NCI-H187 (cell line): ENCODE results near the gene ATRIP.

Experiments used
- DNase-seq, 2 experiments: peaks; one replicate each; lab custom pipeline; 2025; lab: John Stamatoyannopoulos, UW

Gene ATRIP

DNA sequence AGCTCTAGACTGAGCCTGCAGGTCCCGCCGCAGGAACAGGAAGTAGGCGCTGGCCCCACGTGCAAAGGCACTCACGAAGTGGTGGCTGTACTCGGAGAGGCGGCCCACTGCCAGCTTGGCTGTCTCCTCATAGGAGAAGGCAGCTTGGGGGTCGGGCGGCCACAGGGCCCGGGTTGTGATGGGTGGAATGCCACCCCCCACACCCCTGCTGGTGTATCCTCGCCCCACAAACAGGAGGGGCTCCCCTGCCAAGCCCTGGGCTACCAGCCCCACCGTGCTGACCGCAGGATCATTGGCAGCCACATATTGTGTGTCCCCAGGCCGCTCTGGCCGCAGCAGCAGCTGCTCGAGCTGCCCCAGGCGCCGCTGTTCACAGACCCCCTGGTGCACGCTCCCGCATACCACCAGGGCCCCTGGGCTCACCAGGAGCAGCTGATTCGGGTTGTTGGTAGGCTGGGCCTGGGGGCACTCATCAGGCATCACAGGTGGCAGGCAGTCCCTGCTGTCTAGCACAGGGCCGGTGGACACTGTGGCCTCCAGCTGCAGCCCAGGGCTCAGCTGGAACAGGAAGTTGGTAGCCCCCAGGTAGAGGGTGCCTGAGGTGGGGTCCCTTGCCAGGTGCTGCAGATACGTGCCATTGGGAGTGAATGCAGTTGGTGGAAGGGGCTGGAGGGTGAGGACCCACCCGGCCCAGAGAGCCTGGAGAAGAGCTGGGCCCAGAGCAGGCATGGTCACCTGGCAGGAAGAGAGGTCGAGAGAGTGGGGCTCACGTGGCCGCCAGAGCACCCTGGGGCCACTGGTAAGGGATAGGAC is 22.4 kb upstream of the ATRIP start:
- no peak for DNase-seq

DNA sequence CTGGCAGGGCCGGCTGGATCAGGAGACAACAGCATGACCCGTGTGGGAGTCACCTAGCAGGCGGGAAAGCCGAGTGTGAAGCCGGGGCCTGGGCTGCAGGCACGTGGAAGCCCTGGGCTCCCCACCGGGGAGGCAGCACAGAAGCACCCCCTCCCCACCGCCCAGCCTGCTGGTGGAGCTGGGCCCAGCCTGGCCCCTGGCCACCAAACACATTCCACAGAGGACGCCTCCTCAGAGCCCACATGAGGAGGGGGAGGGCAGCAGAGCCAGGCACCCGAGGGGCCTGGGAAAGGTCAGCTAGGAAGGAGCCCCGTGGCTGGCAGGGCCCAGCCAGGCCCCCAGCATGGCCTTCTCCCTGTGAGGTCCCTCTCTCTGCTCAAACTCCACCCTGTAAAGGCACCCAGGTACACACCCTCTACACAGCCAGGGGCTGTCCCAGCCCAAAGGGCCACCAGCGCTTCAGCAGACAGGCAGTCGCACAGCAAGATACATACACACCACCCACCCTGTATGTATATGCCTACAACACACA is 21.2 kb upstream of the ATRIP start:
- no peak for DNase-seq

- no peak for DNase-seq
Measured at GRCh38 chr3:48426401-48426909, 20.1 kb upstream of the ATRIP start.

GRCh38 chr3:48426944-48427629 is 19.4 kb upstream of the ATRIP start:
- no peak for DNase-seq

DNA sequence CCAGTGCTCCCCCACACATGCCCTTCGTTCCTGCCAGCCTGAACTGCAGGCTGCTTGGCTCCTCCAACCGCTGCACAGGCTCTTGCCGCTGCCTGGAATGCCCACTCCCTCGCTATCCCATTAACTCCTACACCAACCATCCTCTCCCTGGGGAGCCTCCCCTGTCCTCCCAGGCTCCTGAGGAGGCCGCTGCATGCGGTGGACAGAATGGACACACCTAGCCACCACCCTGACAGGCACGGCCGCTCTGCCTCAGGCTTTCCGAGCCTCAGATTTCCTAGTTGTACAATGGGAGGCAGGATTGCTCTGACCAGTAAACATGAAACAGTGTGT is 18.9 kb upstream of the ATRIP start:
- no peak for DNase-seq

GRCh38 chr3:48428088-48428571 is 18.4 kb upstream of the ATRIP start:
- no peak for DNase-seq

DNA sequence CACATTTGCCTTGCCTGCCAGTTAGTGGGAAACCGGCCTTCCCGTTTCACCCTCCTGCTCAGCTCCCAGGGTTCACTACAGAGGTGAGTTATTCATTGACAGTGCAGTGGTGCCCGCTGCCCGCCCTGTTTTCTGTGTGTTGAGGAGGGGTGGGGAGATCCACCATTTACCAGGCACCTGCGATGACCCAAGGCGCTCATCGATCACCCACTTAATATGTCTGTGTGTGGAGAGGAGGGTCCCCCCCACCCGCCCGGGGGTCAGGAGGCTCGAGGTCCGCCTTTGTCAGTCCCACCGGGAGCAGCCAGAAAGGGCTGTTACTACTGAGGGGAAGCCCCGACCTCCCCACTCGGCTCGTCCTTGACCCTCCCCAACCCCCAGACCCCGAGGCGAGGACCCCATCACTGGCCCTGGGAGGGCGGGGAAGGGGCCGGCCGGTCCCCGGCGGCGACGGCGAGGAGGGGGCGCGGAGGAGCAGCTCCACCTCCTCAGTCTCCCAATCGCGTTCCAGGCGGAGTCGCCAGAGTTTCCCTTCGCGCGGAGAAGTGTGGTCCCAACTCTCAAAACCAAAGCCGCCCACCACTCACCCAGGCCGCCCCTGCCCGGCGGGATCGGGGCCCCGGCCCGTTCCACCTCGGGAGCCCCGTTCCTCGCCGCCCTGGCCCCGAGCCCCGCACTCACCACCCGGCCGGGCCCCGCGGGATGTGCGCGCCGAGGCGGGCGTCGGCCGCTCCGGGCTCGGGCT is 17.8 kb upstream of the ATRIP start:
- DNase-seq, result peak in 1 of 2 experiments; percentile 0

DNA sequence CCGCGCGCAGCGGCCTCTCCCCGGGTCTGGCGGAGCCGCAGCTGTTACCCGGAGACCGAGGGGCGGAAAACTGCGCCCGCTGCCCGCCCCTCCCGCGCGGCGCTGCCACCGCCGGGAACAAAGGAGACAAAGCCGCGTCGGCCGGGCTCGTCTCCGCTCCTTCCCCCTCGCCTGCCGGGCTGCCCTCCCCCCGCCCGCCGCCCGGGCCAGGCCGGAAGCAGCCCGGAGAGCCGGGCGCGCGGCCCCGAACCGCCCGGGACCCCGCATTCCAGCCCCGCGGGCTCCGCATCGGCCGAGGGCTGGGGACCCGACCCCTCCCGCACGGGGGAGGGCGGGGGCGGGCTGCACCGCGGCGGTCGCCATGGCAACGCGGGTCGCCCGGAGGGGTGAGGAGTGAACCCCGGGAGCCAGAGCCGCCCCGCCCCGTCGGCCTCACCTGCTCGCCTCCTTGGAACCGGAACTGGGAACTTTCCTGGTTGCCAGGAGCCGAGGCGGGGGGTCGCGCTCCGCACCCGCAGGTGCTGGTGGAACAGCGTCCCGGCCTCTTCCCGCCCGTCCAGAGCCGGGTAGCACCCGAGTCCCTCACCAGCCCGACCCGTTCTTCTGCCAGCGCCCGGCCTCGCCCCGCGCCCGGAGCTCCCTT is 17.1 kb upstream of the ATRIP start:
- peak; percentile 16 to 38 for DNase-seq

GRCh38 chr3:48429960-48430707 is 16.4 kb upstream of the ATRIP start, which contains the start of gene PLXNB1:
Gene PLXNB1 (minus strand): TSS chr3:48430086. CDS start chr3:48424611, 5,475 bp downstream.
- peak in 1 of 2 experiments; percentile 17 for DNase-seq

- DNase-seq, result no peak
Measured at GRCh38 chr3:48430708-48431101, 15.8 kb upstream of the ATRIP start.

DNA sequence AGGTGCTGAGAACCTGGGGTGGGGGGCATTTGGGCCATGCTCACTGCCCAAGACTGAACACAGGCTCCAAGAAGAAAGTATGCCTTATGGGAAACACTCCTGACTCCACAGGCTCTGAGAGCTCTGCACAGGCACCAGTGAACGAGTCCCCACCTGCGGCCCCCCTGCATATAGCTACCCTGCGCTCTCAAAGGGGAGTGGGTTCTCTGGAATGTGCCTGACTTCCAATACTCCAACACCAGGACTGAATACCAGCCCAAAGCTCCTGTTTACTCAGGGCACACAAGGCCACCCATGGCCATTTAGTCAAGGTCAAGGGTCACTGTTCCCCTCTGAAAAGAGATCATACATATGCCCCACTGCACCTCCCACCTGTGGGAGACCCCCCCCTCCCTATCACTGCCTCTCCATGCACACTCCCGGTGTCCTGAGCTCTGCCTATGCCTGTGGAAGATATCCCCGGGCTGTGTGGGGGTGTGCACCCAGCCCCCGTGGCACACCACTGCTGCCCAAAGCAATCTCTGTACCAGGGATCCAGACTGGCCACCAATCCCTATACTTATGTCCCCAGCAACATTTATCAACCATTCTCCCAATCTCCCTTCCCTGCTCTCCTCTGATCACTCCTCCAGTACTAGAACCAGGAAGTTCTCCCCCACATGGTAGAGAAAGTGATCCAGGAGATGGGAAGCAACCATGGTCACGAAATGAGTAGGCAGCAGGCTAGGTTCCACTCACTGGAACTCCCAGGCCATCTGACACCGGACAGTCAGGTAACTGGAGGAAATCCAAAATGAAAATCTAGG is 15.1 kb upstream of the ATRIP start:
- no peak for DNase-seq

GRCh38 chr3:48432411-48433371 is 13.8 kb upstream of the ATRIP start:
- DNase-seq, result no peak

DNA sequence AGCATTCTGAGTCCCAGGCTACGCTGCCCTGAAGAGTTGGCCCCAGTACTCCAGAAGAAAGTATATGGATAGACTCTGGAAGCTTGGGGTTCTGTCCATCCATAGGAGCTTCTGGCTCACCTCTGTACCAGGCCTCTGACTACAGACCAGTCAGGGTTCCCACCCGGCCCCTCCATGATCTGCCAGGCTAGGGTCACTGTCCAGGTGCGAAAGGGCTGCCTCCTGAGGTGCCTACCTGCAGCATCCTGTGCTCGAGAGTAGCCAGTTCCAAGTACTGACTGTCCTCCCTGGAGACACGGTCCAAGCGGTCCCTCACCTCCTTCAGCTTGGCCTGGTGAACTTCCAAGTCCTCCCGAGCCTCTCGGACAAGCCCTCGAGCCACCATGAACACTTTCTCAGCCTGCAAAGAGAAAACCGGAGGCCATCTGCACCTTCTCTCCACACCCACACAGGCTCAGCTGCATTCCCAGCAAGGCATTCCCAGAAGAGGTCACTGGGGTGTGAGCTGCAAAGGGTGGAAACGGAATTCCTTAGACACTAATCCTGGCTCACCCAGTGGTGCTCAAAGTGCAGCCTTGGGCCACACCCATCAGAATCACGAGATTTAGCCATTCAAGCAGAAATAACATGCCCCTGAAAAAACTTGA is 12.9 kb upstream of the ATRIP start:
- no peak for DNase-seq

- no peak for DNase-seq
Measured at GRCh38 chr3:48434591-48435222, 11.8 kb upstream of the ATRIP start.

DNA sequence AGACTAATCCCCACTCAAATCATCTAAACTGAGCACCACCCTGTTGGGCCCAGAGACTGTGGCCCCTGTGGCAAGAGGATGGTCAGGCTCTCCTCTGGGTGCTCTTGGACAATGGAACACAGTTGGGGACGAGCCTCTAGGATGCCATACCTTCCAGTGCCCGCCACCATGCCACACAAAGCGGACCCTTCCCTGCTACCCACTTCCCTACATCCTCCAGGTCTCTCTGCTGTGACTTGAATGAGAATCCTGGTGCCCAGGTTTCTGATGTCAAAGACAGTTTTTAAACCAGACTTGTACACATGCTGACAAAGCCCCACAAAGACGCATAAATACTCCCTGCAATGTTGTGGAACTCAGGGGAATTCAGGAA is 11.3 kb upstream of the ATRIP start:
- no peak for DNase-seq

GRCh38 chr3:48435774-48436476 is 10.6 kb upstream of the ATRIP start:
- DNase-seq, result peak; percentile 14 to 46

DNA sequence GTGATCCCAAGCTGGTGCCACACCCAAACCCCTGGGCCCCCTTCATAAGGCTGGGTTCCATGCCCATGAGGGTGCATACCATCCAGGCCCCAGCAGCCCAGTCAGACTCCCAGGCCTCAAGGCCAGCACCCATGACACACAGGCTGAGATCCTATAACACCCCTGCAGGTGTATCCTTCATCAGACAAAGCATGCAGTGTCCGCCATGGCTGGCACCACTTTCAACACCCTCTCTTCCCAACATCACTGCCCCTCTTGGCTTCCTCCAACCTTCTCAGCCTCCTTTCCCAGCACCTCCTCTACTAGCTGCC is 10.1 kb upstream of the ATRIP start:
- no peak for DNase-seq
